Panc1 (cell line): Measurements from ENCODE around the gene FBLN7.

Source experiments
- SIN3A ChIP-seq: IDR thresholded peaks from 2 replicates; pipeline ENCODE4 v1.6.1; 2012; ENCODE audit warnings: low read depth, mild to moderate bottlenecking, low read length, moderate library complexity, borderline replicate concordance; ENCODE audit not compliant: insufficient read depth
- TCF7L2 ChIP-seq: IDR thresholded peaks from 2 replicates; pipeline ENCODE4 v1.6.1; 2011; ENCODE audit warnings: mild to moderate bottlenecking, low read depth, low read length, inconsistent platforms
- TF ChIP-seq, protein P1 (sequence below): fragments of 450-650 bp; IDR thresholded peaks from 2 replicates; pipeline ENCODE4 v1.5.1; 2017; ENCODE audit warnings: mild to moderate bottlenecking

DNA sequence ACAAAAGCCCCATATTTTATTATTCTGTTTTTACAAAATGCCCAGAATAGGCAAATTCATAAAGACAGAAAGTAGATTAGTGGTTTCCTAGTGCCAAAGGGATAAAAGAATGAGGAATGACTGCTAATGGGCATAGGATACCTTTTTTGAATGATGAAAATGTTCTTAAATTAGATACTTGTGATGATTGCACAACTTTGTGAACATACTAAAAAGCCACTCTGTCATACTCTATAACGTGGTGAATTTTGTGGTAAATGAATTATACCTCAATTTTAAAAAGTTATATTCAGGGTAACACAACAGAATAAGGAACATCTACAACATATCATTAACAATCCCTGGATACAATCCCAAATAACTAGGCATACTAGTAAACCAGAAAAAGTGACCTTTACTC lies 9.1 kb upstream of the FBLN7 start:
- TF ChIP-seq, protein P1, sequence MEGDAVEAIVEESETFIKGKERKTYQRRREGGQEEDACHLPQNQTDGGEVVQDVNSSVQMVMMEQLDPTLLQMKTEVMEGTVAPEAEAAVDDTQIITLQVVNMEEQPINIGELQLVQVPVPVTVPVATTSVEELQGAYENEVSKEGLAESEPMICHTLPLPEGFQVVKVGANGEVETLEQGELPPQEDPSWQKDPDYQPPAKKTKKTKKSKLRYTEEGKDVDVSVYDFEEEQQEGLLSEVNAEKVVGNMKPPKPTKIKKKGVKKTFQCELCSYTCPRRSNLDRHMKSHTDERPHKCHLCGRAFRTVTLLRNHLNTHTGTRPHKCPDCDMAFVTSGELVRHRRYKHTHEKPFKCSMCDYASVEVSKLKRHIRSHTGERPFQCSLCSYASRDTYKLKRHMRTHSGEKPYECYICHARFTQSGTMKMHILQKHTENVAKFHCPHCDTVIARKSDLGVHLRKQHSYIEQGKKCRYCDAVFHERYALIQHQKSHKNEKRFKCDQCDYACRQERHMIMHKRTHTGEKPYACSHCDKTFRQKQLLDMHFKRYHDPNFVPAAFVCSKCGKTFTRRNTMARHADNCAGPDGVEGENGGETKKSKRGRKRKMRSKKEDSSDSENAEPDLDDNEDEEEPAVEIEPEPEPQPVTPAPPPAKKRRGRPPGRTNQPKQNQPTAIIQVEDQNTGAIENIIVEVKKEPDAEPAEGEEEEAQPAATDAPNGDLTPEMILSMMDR = no peak
- TF ChIP-seq SIN3A = no peak
- no peak for TF ChIP-seq TCF7L2
